ENCODE measurements around the gene AP3B1. TPM values are rescaled to one million over a fixed set of nuclear protein-coding genes. Genes with fewer than 3 reads are reported as not detected.

AP3B1 gene
- polyA plus RNA-seq, 1 of the 3 experiments (the other 2 are of a cell fraction), result 18.0 TPM

DNA sequence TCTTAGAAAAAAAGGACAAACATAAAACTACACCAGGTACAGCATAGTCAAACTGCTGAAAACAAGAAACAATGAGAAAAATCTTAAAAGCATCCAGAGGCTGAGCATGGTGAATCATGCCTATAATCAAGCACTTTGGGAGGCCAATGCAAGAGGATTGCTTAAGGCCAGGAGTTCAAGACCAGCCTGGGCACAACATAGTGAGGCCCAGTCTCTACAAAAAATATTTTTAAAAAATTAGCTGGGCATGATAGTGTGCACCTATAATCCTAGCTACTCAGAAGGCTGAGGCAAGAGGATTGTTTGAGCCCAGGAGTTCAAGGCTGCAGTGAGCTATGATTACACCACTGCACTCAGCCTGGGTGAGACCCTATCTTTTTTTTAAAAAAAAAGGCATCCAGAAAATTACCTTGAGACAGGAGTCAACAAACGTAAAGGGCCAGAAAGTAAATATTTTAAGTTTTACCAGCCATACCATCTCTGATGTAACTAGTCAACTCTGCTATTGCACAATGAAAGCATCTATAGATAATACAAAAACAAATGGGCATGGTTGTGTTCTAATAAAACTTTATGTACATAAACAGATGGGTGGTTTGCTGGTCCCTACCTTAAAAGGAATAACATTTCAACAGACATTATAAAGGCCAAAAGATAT is 19.8 kb downstream of the AP3B1 start:
- H3K9ac ChIP-seq, result no peak overlapping the region
- H3F3A ChIP-seq (replicated peaks; ENCODE audit: insufficient read depth), result no peaks in the 10 kb centered on the region
- ChIA-PET CTCF (no interaction called here), POLR2A (no interaction called here)
- no peaks in the 10 kb centered on the region for H3K9me3 ChIP-seq
- H2AFZ ChIP-seq (ENCODE audit: low read depth), result no peak overlapping the region
- TF ChIP-seq, protein P1, sequence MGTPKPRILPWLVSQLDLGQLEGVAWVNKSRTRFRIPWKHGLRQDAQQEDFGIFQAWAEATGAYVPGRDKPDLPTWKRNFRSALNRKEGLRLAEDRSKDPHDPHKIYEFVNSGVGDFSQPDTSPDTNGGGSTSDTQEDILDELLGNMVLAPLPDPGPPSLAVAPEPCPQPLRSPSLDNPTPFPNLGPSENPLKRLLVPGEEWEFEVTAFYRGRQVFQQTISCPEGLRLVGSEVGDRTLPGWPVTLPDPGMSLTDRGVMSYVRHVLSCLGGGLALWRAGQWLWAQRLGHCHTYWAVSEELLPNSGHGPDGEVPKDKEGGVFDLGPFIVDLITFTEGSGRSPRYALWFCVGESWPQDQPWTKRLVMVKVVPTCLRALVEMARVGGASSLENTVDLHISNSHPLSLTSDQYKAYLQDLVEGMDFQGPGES (IDR thresholded peaks at IDR 0.05; ENCODE audit: low read depth, low read length), result no peak
- TF ChIP-seq CTCF (IDR thresholded peaks at IDR 0.05) (no peak), YY1 (IDR thresholded peaks at IDR 0.05; ENCODE audit: low read depth) (no peak), EP300 (IDR thresholded peaks at IDR 0.05; ENCODE audit: borderline replicate concordance in 1 of 2, low read depth in 1 of 2, low read length in 1 of 2) (no peak), REST (IDR thresholded peaks at IDR 0.05; ENCODE audit: low read depth, low read length) (no peak), ELF1 (IDR thresholded peaks at IDR 0.05) (no peak), TEAD4 (IDR thresholded peaks at IDR 0.05; ENCODE audit: borderline replicate concordance, insufficient read depth) (no peak), USF1 (IDR thresholded peaks at IDR 0.05; ENCODE audit: borderline replicate concordance, low read depth) (no peak), GABPA (IDR thresholded peaks at IDR 0.05; ENCODE audit: low read depth) (no peak), POLR2AphosphoS5 (IDR thresholded peaks at IDR 0.05; ENCODE audit: low read depth, low read length) (no peak), FOXM1 (IDR thresholded peaks at IDR 0.05; ENCODE audit: low read depth) (no peak), FOXJ3 (CRISPR knock-in tag; IDR thresholded peaks at IDR 0.05) (no peak), NFIC (IDR thresholded peaks at IDR 0.05; ENCODE audit: borderline replicate concordance) (no peak), MXI1 (IDR thresholded peaks at IDR 0.05; ENCODE audit: low read depth, low read length) (no peak), EZH2phosphoT487 (IDR thresholded peaks at IDR 0.05; ENCODE audit: borderline replicate concordance, low read depth) (no peak), MAX (IDR thresholded peaks at IDR 0.05; ENCODE audit: low read depth) (no peak), RFX5 (IDR thresholded peaks at IDR 0.05; ENCODE audit: low read length) (no peak), TCF12 (IDR thresholded peaks at IDR 0.05) (no peak)
- TF ChIP-seq, protein P2, sequence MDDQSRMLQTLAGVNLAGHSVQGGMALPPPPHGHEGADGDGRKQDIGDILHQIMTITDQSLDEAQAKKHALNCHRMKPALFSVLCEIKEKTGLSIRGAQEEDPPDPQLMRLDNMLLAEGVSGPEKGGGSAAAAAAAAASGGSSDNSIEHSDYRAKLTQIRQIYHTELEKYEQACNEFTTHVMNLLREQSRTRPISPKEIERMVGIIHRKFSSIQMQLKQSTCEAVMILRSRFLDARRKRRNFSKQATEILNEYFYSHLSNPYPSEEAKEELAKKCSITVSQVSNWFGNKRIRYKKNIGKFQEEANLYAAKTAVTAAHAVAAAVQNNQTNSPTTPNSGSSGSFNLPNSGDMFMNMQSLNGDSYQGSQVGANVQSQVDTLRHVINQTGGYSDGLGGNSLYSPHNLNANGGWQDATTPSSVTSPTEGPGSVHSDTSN (IDR thresholded peaks at IDR 0.05), result no peak
- no peak overlapping the region for H3K27ac ChIP-seq (ENCODE audit: low read depth in 2 of 2, low read length in 1 of 2)
- no peaks in the 10 kb centered on the region for H3K27me3 ChIP-seq (ENCODE audit: insufficient read depth)
- no peak for DNase-seq
- H4K20me1 ChIP-seq (ENCODE audit: insufficient read depth), result peaks cover 43% of the 10 kb centered on the region
- H3K4me3 ChIP-seq (ENCODE audit: low read depth in 2 of 2, low read length in 1 of 2), result no peak overlapping the region
- 81% methylated on average over 1 of the region's 1 CpG for WGBS (ENCODE audit: low lambda C conversion rate)
- H3K9me2 ChIP-seq, result no peaks in the 10 kb centered on the region
- H3K79me2 ChIP-seq (ENCODE audit: insufficient read depth), result peaks cover 95% of the 10 kb centered on the region
- H3K4me2 ChIP-seq, result no peak overlapping the region
- H3K4me1 ChIP-seq (ENCODE audit: control insufficient read depth in 1 of 2, insufficient read depth in 2 of 2, low read depth in 1 of 2, low read length in 1 of 2), result no peaks in the 10 kb centered on the region; a peak in 1 of 4 replicates
- H3K36me3 ChIP-seq (replicated peaks in 1 of 2; ENCODE audit: control insufficient read depth in 1 of 2, insufficient read depth in 2 of 2, low read length in 1 of 2), result peaks cover 0 to 12% of the 10 kb centered on the region in 2 experiments
